H1 (cell line): Measurements from ENCODE around the gene RAB3D. TPM values are rescaled to one million over a fixed set of nuclear protein-coding genes. Genes with fewer than 3 reads are reported as not detected.

Source experiments
- CTCF ChIA-PET: fragments of 300-600 bp; sonication (Branson Sonifier 250); formaldehyde crosslinking; loops from one replicate; lab custom pipeline; 2021; ENCODE audit not compliant: partially characterized antibody; lab: Charles Lee
- POLR2A ChIA-PET: fragments of 300-600 bp; sonication (Branson Sonifier 250); formaldehyde crosslinking; loops from one replicate; lab custom pipeline; 2021; ENCODE audit warnings: inconsistent platforms; ENCODE audit not compliant: partially characterized antibody; lab: Charles Lee
- DNase-seq, 2 experiments: peaks; one replicate each; pipeline versions ENCODE4 v3.0.0 to v3.0.0-alpha.2; 2010 to 2022; ENCODE audit warnings: low spot score in 2 of 2, low read depth in 1 of 2, mixed read lengths in 1 of 2
- FAIRE-seq: peaks from 2 replicates; lab custom pipeline; 2011; peaks lifted over from hg19 to GRCh38; lab: Jason Lieb, UNC
- H2AFZ ChIP-seq: 2 replicates; pipeline ENCODE4 v1.8.1; 2012; ENCODE audit warnings: low read length, inconsistent platforms
- H2AK5ac ChIP-seq: 2 replicates; pipeline ENCODE4 v1.6.1; 2013; ENCODE audit warnings: low read depth, low read length
- H2BK120ac ChIP-seq: replicated peaks from 2 replicates; pipeline ENCODE3; 2013; ENCODE audit warnings: low read depth, low read length, inconsistent platforms
- H2BK12ac ChIP-seq: 2 replicates; pipeline ENCODE4 v1.6.1; 2013; ENCODE audit warnings: low read depth, low read length
- H2BK15ac ChIP-seq: 2 replicates; pipeline ENCODE4 v1.6.1; 2013; ENCODE audit warnings: low read length
- H2BK20ac ChIP-seq: 2 replicates; pipeline ENCODE4 v1.6.1; 2013; ENCODE audit warnings: low read length
- H2BK5ac ChIP-seq: 2 replicates; pipeline ENCODE4 v1.6.1; 2013; ENCODE audit warnings: low read depth, low read length
- H3K14ac ChIP-seq: 2 replicates; pipeline ENCODE4 v1.6.1; 2013; ENCODE audit warnings: inconsistent platforms; ENCODE audit not compliant: insufficient read length
- H3K18ac ChIP-seq: 2 replicates; pipeline ENCODE4 v1.6.1; 2013; ENCODE audit warnings: low read length; ENCODE audit errors: extremely low read depth
- H3K23ac ChIP-seq: 2 replicates; pipeline ENCODE4 v1.6.1; 2013; ENCODE audit warnings: inconsistent platforms; ENCODE audit not compliant: insufficient read length
- H3K23me2 ChIP-seq: 2 replicates; pipeline ENCODE4 v1.6.1; 2013; ENCODE audit warnings: low read depth, low read length
- H3K27ac ChIP-seq: 2 replicates; pipeline ENCODE4 v1.6.1; 2011; ENCODE audit warnings: low read depth, low read length, inconsistent platforms
- H3K27me3 ChIP-seq, 4 experiments: replicated peaks in 1 of 4; 1 replicate in 1 of 4; 2 replicates in 3 of 4; pipeline versions ENCODE4 v1.6.1 to v1.8.1; 2011 to 2013; ENCODE audit warnings: low read length in 3 of 4, mild to moderate bottlenecking in 3 of 4, inconsistent platforms in 2 of 4, mixed read lengths in 2 of 4, moderate library complexity in 1 of 4; ENCODE audit not compliant: control insufficient read depth in 3 of 4, insufficient read depth in 3 of 4; ENCODE audit errors: extremely low read depth in 1 of 4
- H3K36me3 ChIP-seq, 4 experiments: 2 replicates each; pipeline versions ENCODE4 v1.6.1 to v1.8.1; 2011 to 2013; ENCODE audit warnings: mild to moderate bottlenecking in 4 of 4, low read length in 3 of 4, moderate library complexity in 2 of 4, control low read depth in 1 of 4, inconsistent platforms in 1 of 4; ENCODE audit not compliant: insufficient read depth in 4 of 4, control insufficient read depth in 2 of 4
- H3K4ac ChIP-seq: replicated peaks from 2 replicates; pipeline ENCODE3; 2013; ENCODE audit warnings: low read length, low read depth, mixed read lengths, inconsistent platforms; ENCODE audit not compliant: insufficient read length
- H3K4me1 ChIP-seq, 4 experiments: replicated peaks in 1 of 4; 1 replicate in 1 of 4; 2 replicates in 3 of 4; pipeline versions ENCODE4 v1.6.1 to v1.8.1; 2011 to 2013; ENCODE audit warnings: low read length in 3 of 4, inconsistent platforms in 2 of 4, mixed read lengths in 1 of 4; ENCODE audit not compliant: insufficient read depth in 4 of 4, control insufficient read depth in 3 of 4
- H3K4me2 ChIP-seq, 2 experiments: 2 replicates each; pipeline versions ENCODE4 v1.6.1 to v1.8.1; 2011 to 2013; ENCODE audit warnings: low read depth in 2 of 2, low read length in 2 of 2, control low read depth in 1 of 2, inconsistent platforms in 1 of 2, mild to moderate bottlenecking in 1 of 2; ENCODE audit not compliant: insufficient read depth in 1 of 2
- H3K4me3 ChIP-seq, 4 experiments: fragments of 200-600, 300-600 bp in 1 of 4; sonication (generic), shearing (Covaris generic), sonication (Bioruptor Twin) in 1 of 4; 2 replicates each; pipeline versions ENCODE4 v1.5.1 to v1.8.1; 2011 to 2016; ENCODE audit warnings: low read length in 4 of 4, low read depth in 3 of 4, control low read depth in 2 of 4, inconsistent platforms in 2 of 4, mild to moderate bottlenecking in 2 of 4, mixed read lengths in 1 of 4, moderate library complexity in 1 of 4; ENCODE audit not compliant: insufficient read depth in 2 of 4; ENCODE audit errors: extremely low read depth in 1 of 4
- H3K56ac ChIP-seq: replicated peaks from 2 replicates; pipeline ENCODE3; 2013; ENCODE audit warnings: low read depth, mild to moderate bottlenecking, mixed read lengths, low read length, inconsistent platforms; ENCODE audit not compliant: insufficient read length
- H3K79me1 ChIP-seq: 2 replicates; pipeline ENCODE4 v1.6.1; 2013; ENCODE audit warnings: low read depth, low read length, control low read depth
- H3K79me2 ChIP-seq, 2 experiments: 2 replicates each; pipeline versions ENCODE4 v1.6.1 to v1.8.1; 2012 to 2013; ENCODE audit warnings: low read length in 2 of 2, mild to moderate bottlenecking in 2 of 2, inconsistent platforms in 1 of 2; ENCODE audit not compliant: insufficient read depth in 2 of 2, control insufficient read depth in 1 of 2
- H3K9ac ChIP-seq, 4 experiments: replicated peaks in 1 of 4; 1 replicate in 1 of 4; 2 replicates in 3 of 4; pipeline versions ENCODE4 v1.6.1 to v1.8.1; 2011 to 2013; ENCODE audit warnings: low read depth in 3 of 4, low read length in 3 of 4, control low read depth in 2 of 4, mild to moderate bottlenecking in 2 of 4, moderate library complexity in 2 of 4, inconsistent platforms in 1 of 4; ENCODE audit errors: extremely low read depth in 1 of 4
- H3K9me3 ChIP-seq, 2 experiments: 2 replicates each; pipeline versions ENCODE4 v1.6.1 to v1.8.1; 2012 to 2013; ENCODE audit warnings: mild to moderate bottlenecking in 2 of 2, moderate library complexity in 2 of 2, control low read depth in 1 of 2, inconsistent platforms in 1 of 2, low read depth in 1 of 2, low read length in 1 of 2, mixed read lengths in 1 of 2; ENCODE audit not compliant: insufficient read depth in 2 of 2
- H4K20me1 ChIP-seq, 2 experiments: replicated peaks in 1 of 2; 2 replicates each; pipeline versions ENCODE3 to v1.8.1; 2011 to 2013; ENCODE audit warnings: inconsistent platforms in 2 of 2, low read length in 2 of 2, mild to moderate bottlenecking in 1 of 2; ENCODE audit not compliant: insufficient read depth in 2 of 2, control insufficient read depth in 1 of 2
- H4K5ac ChIP-seq: 2 replicates; pipeline ENCODE4 v1.6.1; 2013; ENCODE audit warnings: low read length, low read depth, mixed read lengths, inconsistent platforms; ENCODE audit not compliant: insufficient read length
- H4K8ac ChIP-seq: 2 replicates; pipeline ENCODE4 v1.8.0; 2013; ENCODE audit warnings: mild to moderate bottlenecking, moderate library complexity, low read length, inconsistent platforms; ENCODE audit not compliant: insufficient read depth; ENCODE audit errors: extremely low read depth
- H4K91ac ChIP-seq: replicated peaks from 2 replicates; pipeline ENCODE3; 2013; ENCODE audit warnings: low read length, mixed read lengths, inconsistent platforms; ENCODE audit not compliant: insufficient read length
- CBX8 ChIP-seq: fragments of 300-800, 300-1000 bp; sonication (generic); IDR thresholded peaks from 2 replicates; pipeline ENCODE4 v1.7.1; 2016; ENCODE audit warnings: low read depth, low read length, borderline replicate concordance
- RAD21 ChIP-seq, 2 experiments: IDR thresholded peaks in 1 of 2; conservative IDR thresholded peaks in 1 of 2; 2 replicates each; pipeline ENCODE4 v1.6.1; 2011; ENCODE audit warnings: low read depth in 2 of 2, low read length in 2 of 2, improper control_type of control experiment in 1 of 2, inconsistent platforms in 1 of 2, mild to moderate bottlenecking in 1 of 2, moderate library complexity in 1 of 2
- WGBS, 2 experiments: shearing (Covaris generic) in 1 of 2; methylation state at CpG; one replicate each; pipeline versions ENCODE4 v1.1.6 to v1.1.7; 2013 to 2015; ENCODE audit warnings: low lambda C conversion rate in 2 of 2, mixed read lengths in 2 of 2, inconsistent platforms in 1 of 2, low coverage in 1 of 2, missing lambda C conversion rate in 1 of 2; ENCODE audit not compliant: insufficient replicate concordance in 2 of 2, insufficient coverage in 1 of 2, insufficient read length in 1 of 2; ENCODE audit errors: extremely low coverage in 1 of 2, missing lambda C conversion rate in 1 of 2; 5-methylcytosine and 5-hydroxymethylcytosine counted together
- polyA plus RNA-seq, 7 experiments: library from polyadenylated mRNA; depleted of rRNA in 3 of 7; stranded (reverse) in 5 of 7; unstranded in 2 of 7; fragments of >200 nt in 5 of 7; fragments of 200-250 nt in 2 of 7; gene quantifications; 1 replicate in 5 of 7; 2 replicates in 1 of 7; 4 replicates in 1 of 7; pipeline versions ENCODE4 v1.2.1 to v1.2.3, GENCODE V29; 2011 to 2013; ENCODE audit warnings: missing spikeins in 2 of 7, mixed read lengths in 2 of 7
- total RNA-seq: library from RNA; stranded (reverse); fragmentation: NEBNext Ultra II Directional; extraction: Animal tissue kit (Norgen Biotek cat#: 25700); gene quantifications from 2 replicates; pipeline ENCODE4 v1.2.1, GENCODE V29; 2021
- TF ChIP-seq, protein P1 (sequence below), 3 experiments: IDR thresholded peaks; 1 replicate in 2 of 3; 2 replicates in 1 of 3; pipeline versions ENCODE4 v1.5.1 to v1.6.1; 2011; ENCODE audit warnings: low read length in 3 of 3, mild to moderate bottlenecking in 3 of 3, inconsistent platforms in 2 of 3, low read depth in 1 of 3, moderate library complexity in 1 of 3; ENCODE audit not compliant: insufficient read depth in 1 of 3; ENCODE audit errors: control extremely low read depth in 1 of 3

The RAB3D gene
- total and polyA plus RNA-seq, 2 of the 8 experiments (the other 6 are each of a cell fraction or from before 2014, with no cell fraction given): 17.8 to 23.8 TPM

DNA sequence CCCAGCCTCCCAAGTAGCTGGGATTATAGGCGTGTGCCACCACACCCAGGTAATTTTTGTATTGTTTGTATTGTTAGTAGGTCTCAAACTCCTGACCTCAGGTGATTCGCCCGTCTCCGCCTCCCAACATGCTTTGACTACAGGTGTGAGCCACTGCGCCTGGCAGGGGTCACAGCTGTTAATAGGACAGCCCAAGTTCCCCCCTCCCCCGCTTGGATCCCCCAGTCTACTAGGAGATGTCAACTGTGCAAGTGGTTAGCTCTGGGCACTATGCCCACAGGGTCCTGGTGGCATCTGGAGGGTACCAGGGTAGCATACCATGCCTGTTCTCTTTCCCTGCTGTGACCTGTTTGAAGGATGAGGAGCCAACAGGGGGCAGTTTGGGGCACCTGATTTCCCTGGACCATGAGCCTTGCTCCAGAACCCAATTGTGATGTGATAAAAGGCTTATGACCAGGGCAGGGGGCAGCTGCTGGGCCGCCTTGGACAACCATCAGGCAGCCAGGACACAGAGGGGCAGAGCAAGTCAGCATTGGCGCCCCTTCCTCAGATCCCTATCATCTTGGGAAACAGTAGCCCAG is 43.7 kb downstream of the RAB3D start, which contains the start of gene TSPAN16:
Gene TSPAN16, plus strand, starts transcription at position 496 of the 581 bp plus-strand sequence. CDS start 138 bp downstream, outside the sequence.
- Histone ChIP-seq H4K20me1 (no peaks in the 10 kb centered on the region), H3K14ac (no peak within 1 kb of the TSS), H3K4me3 (no peak within 1 kb of the TSS), H3K27me3 (no peaks in the 10 kb centered on the region; a peak in 2 of 7 replicates), H2BK5ac (no peak within 1 kb of the TSS; the same call in 1 of the 2 replicates), H3K27ac (no peak within 1 kb of the TSS), H2BK12ac (peak within 1 kb of the TSS; percentile 39; the same call in 1 of the 2 replicates), H3K79me2 (no peaks in the 10 kb centered on the region), H2AFZ (peak within 1 kb of the TSS; percentile 66; the same call in 1 of the 2 replicates), H3K79me1 (no peaks in the 10 kb centered on the region), H3K23me2 (no peaks in the 10 kb centered on the region), H3K4me1 (peaks cover 2 to 6% (median 2%) of the 10 kb centered on the region in 4 experiments; a peak in 5 of 7 replicates), H3K4me2 (no peak within 1 kb of the TSS; a peak in 1 of 4 replicates), H3K56ac (no peak within 1 kb of the TSS), H2BK120ac (no peak within 1 kb of the TSS), H2AK5ac (no peak within 1 kb of the TSS), H4K91ac (no peak within 1 kb of the TSS), H2BK15ac (no peak within 1 kb of the TSS), H2BK20ac (no peak within 1 kb of the TSS), H3K23ac (no peak within 1 kb of the TSS), H3K9ac (no peak within 1 kb of the TSS), H4K5ac (no peak within 1 kb of the TSS), H4K8ac (0 out of 2 replicates have a peak within 1 kb of the TSS, but pooled peaks have one; percentile 58), H3K4ac (no peak within 1 kb of the TSS), H3K9me3 (no peaks in the 10 kb centered on the region), H3K36me3 (no peaks in the 10 kb centered on the region), H3K18ac (no peak within 1 kb of the TSS)
- FAIRE-seq (no peak), DNase-seq (no peak)
- 83% methylated on average over 8 of the region's 8 CpGs; no CpG with 5 or more reads in 1 of the 2 experiments for WGBS, 2 experiments
- ChIA-PET POLR2A (interaction anchor here (0.9 to 1.3 kb wide), 2 partner anchors 12 to 79 kb away, joined by 3 to 4 read pairs; no protein-coding TSS in a partner anchor), CTCF (interaction anchor here (1.0 to 4.7 kb wide), 17 partner anchors 9 to 150 kb away, joined by 3 to 20 read pairs (median 4); partner anchors contain the start of genes CCDC159, RAB3D, SWSAP1 and TMEM205)
- peak; percentile 9 to 29; a peak in 2 of 4 replicates for TF ChIP-seq RAD21 (IDR thresholded peaks at IDR 0.05 in 1 of 2, conservative IDR thresholded peaks at IDR 0.05 in 1 of 2; ENCODE audit: low read depth in 2 of 2, low read length in 2 of 2)
- no peak for TF ChIP-seq CBX8
- TF ChIP-seq, protein P1, sequence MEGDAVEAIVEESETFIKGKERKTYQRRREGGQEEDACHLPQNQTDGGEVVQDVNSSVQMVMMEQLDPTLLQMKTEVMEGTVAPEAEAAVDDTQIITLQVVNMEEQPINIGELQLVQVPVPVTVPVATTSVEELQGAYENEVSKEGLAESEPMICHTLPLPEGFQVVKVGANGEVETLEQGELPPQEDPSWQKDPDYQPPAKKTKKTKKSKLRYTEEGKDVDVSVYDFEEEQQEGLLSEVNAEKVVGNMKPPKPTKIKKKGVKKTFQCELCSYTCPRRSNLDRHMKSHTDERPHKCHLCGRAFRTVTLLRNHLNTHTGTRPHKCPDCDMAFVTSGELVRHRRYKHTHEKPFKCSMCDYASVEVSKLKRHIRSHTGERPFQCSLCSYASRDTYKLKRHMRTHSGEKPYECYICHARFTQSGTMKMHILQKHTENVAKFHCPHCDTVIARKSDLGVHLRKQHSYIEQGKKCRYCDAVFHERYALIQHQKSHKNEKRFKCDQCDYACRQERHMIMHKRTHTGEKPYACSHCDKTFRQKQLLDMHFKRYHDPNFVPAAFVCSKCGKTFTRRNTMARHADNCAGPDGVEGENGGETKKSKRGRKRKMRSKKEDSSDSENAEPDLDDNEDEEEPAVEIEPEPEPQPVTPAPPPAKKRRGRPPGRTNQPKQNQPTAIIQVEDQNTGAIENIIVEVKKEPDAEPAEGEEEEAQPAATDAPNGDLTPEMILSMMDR (IDR thresholded peaks at IDR 0.05; ENCODE audit: control extremely low read depth in 1 of 3, insufficient read depth in 1 of 3, low read depth in 1 of 3, low read length in 3 of 3): peak in 2 of 3 experiments; percentile 36 to 37; a peak in 3 of 4 replicates
